GM08714 (cell line): Measurements from ENCODE around the gene NIFK.
"Not testable (repeated sequence)": the region's sequence is repeated elsewhere in the genome, so short reads cannot be mapped to it uniquely, and the experiment has no call there.

ENCODE experiments used
- H3K4me3 ChIP-seq: fragments of 200-500 bp; sonication (Bioruptor generic); 2 replicates; pipeline ENCODE4 v1.5.1; 2014; ENCODE audit warnings: mild to moderate bottlenecking, low read length, inconsistent platforms
- ZNF274 ChIP-seq: IDR thresholded peaks from 2 replicates; pipeline ENCODE4 v1.6.1; 2012; ENCODE audit warnings: mild to moderate bottlenecking, low read depth, low read length

NIFK gene

DNA sequence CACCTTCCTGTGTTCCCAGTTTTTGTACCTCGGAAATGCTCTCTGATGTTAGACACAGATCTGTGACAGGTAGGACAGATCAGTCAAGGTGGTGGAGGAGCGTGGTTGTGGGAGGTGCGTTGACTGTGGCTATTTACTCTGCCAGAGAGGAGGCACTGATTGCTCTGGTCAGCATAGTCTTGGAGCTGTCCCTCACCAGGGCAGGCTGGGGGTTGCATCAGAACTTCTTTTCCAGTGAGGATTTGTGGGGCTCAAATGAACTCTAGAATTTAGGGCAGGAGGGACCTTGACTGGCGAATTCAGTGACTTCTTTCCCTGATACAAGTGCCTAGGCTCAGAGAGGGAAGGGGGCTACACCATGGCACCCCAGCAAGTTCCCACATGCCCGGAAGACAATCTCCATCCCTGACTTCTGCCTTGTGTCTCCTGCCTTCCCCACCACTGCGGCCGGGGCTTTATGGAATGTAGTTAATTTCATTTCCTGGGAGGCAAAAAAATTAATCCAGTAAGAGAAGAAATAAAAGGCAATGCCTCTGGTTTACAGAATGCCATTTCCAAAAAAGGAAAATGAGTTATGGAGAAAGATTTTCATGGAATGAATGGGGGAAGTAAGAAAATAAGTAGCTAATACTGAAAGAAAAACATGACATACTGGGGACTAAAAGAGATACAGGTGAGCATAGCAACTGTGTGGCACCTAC lies 26.1 kb downstream of the NIFK start:
- H3K4me3 ChIP-seq: no peak overlapping the region
- no peak for TF ChIP-seq ZNF274

- TF ChIP-seq ZNF274: no peak
- no peak overlapping the region for H3K4me3 ChIP-seq
Observed at GRCh38 chr2:121709776-121710469, 26.8 kb downstream of the NIFK start.

DNA sequence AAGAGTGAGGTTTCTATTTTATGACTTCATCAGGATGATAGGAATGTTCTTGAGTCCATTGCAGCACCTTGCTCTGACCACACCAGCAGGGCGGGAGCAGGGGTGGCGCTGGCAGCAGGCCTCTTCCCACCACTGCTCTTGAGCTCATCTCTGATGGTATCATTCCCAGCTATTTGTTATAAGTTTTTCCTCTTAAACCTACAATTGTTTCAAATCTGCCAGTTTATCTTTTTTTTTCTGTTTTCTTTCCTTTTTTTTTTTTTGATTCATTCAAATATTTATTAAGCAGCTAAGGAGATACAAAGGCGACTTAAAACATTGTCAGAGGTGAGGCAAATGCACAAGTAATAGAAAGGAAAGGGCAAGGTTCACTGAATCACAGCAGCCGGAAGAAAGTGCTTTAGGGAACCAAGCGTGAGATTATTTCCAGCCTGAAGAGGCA lies 28.7 kb downstream of the NIFK start:
- no peak for TF ChIP-seq ZNF274
- H3K4me3 ChIP-seq: no peak overlapping the region

DNA sequence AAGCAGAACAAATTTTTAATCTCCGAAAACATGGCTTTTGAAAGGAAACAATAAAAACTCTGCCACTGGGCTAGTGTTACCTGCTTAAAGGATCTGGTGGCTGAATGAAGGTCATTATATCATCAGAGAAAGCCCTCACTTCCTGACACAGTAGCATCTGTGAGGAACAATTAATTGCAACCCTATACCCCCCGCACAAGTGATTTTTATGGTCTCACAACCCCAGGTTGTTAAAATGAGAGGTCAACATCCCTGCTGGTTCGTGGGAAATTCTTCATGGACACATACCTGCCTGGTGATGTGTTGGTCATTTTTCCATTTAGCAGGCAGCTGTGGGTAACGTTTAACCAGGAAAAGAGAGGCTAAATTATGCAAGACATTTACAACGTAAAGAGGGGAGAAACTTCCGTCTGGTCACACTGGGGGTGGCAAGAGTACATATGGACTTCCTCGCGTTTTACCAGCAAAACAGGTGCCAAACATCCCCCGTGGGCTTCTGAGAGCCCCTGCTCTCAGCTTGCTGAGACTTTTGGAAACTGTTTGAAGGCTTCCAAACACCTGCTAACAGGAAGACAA lies 29.2 kb downstream of the NIFK start:
- TF ChIP-seq ZNF274: no peak

GRCh38 chr2:121705958-121706357 lies 30.7 kb downstream of the NIFK start:
- TF ChIP-seq ZNF274: no peak
- H3K4me3 ChIP-seq: no peak overlapping the region

More for the DNA sequence above, 29.2 kb downstream of the NIFK start:
- H3K4me3 ChIP-seq: no peak overlapping the region

DNA sequence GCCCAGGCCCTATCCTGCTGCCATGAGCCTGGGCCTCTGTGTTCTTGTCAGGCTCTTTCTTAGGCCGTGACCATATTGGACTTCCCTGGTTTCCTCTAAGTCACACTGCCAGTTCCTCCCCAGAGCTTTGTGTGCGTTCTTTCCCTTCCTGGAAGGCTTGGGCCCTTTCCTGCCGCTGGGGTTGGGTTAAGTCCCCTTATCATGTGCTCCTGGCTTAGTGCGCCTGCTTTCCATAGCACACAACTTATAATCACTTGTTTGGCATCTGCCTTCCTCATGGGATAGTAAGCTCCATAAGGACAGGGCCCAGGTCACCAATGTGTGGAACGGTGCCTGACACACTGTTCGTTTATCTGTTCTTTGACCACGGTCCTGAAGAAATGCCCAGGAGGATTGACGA lies 31.3 kb downstream of the NIFK start:
- no peak for TF ChIP-seq ZNF274
- H3K4me3 ChIP-seq: no peak overlapping the region

DNA sequence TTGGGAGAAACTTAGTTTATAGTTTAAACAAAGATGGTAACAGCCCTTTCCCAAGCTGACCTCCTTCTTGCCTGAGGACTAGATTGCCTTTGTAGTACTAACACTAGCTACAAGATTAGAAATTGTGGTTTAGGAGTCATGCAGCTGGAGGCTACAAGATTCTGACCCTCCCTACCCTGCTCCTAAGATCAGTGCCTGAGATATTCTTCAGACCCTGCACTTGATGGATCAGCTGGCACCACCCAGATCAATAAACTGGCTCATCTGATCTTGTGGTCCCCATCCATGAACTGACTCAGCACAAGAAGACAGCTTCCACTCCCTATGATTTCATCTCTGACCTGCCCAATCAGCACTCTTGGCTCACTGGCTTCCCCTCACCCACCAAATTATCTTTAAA lies 34.9 kb downstream of the NIFK start:
- H3K4me3 ChIP-seq: not testable (repeated sequence)

- peak overlapping the region; percentile 0; the same call in 1 of the 2 replicates for H3K4me3 ChIP-seq
- no peak for TF ChIP-seq ZNF274
Observed at GRCh38 chr2:121699421-121700333, 37.0 kb downstream of the NIFK start.

DNA sequence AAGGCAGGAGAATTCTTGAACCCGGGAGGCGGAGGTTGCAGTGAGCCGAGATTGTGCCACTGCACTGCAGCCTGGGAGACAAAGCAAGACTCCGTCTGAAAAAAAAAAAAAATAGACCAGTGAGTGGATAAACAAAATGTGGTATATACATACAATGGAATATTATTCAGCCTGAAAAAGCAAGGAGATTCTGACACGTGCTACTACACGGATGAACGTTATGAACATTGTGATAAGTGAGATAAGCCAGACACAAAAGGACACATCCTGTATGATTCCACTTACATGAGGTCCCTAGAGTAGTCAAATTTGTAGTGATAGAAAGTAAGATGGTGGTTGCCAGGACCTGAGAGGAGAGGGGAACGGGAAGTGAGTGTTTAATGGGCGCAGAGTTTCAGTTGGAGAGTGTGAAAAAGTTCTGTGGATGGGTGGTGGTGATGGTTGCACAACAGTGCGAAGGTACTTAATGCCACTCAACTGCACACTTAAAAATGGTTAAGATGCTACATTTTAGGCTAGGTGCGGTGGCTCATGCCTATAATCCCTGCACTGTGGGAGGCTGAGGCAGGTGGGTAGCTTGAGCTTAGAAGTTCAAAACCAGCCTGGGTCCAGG lies 38.3 kb downstream of the NIFK start:
- no peak for TF ChIP-seq ZNF274
- no peak overlapping the region for H3K4me3 ChIP-seq

DNA sequence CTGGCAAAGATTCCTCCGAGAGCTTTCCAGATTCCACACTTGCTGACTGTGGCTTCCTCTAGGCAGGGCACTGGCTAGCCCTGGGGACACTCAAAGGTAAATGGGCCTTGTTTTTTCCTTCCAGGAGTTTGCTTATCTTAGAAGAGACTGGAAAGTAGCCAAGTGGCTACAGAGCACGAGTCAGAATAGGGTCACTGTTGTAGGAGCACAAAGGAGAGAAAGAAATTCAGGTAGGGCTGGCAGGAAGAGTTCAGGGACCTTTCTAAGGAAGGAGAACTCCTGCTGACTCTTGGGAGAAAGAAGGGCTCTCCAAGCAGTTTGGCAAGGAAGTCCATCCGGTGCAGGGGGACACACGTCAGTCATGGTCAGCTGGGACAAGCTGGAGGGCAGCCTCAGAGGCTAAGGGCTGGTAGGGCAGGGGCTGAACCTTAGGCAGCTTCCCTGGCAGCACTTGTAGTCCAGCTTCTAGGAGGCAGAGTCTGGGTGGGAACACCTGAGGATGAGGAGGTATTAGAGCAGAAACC lies 39.5 kb downstream of the NIFK start:
- TF ChIP-seq ZNF274: no peak
- no peak overlapping the region for H3K4me3 ChIP-seq

- no peak overlapping the region for H3K4me3 ChIP-seq
- TF ChIP-seq ZNF274: no peak
Observed at GRCh38 chr2:121696410-121696930, 40.2 kb downstream of the NIFK start.

DNA sequence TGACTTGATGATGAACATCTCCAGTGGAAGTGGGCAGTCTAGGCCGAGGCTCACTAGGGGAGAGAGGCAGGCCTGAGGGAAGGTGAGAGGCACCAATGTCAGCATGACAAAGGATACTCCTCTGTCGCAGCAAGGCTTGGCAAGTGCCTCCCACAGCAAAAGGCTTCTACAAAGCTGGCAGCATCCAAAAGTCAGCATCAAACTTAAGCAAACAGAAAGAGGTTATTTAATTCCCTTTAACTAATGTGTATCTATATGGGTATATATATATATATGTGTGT lies 41.6 kb downstream of the NIFK start:
- no peak overlapping the region for H3K4me3 ChIP-seq
- no peak for TF ChIP-seq ZNF274

GRCh38 chr2:121694398-121695170 lies 42.1 kb downstream of the NIFK start:
- no peak for TF ChIP-seq ZNF274
- no peak overlapping the region for H3K4me3 ChIP-seq

DNA sequence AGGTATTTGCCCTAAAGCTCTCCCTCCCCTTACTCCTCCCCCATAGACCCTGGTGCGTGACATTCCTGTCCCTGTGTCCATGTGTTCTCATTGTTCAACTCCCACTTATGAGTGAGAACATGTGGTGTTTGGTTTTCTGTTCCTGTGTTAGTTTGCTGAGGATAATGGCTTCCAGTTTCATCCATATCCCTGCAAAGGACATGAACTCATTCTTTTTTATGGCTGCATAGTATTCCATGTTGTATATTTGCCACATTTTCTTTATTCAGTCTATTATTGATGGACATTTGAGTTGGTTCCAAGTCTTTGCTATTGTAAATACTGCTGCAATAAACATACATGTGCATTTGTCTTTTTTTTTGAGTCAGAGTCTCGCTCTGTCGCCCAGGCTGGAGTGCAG lies 46.1 kb downstream of the NIFK start:
- not testable (repeated sequence) for H3K4me3 ChIP-seq
